Choroid plexus epithelial cell (primary cell): ENCODE data around the gene MED27.

Experiments used
- DNase-seq: peaks from one replicate; pipeline ENCODE4 v3.0.0-alpha.2; 2010; ENCODE audit warnings: low read depth
- H3K4me3 ChIP-seq: 2 replicates; pipeline ENCODE4 v1.5.1; 2011; ENCODE audit warnings: low read depth, mild to moderate bottlenecking, control low read depth, low read length, moderate library complexity
- CTCF ChIP-seq: conservative IDR thresholded peaks from 2 replicates; pipeline ENCODE4 v1.5.1; 2011; ENCODE audit warnings: low read depth, mild to moderate bottlenecking, control low read depth, inconsistent platforms, low read length, moderate library complexity

MED27 gene

GRCh38 chr9:131815970-131816873 is 263.4 kb downstream of the MED27 start:
- TF ChIP-seq CTCF = peak; percentile 3
- no peak overlapping the region for H3K4me3 ChIP-seq
- DNase-seq = peak; percentile 8

GRCh38 chr9:131814707-131815106 is 265.0 kb downstream of the MED27 start:
- DNase-seq = no peak
- no peak overlapping the region for H3K4me3 ChIP-seq
- no peak for TF ChIP-seq CTCF

- DNase-seq = peak; percentile 5
Measured at GRCh38 chr9:131813116-131813515, 266.6 kb downstream of the MED27 start.

GRCh38 chr9:131812116-131812790 is 267.4 kb downstream of the MED27 start:
- DNase-seq = no peak
- no peak overlapping the region for H3K4me3 ChIP-seq
- TF ChIP-seq CTCF = no peak

More at GRCh38 chr9:131813116-131813515, 266.6 kb downstream of the MED27 start:
- no peak for TF ChIP-seq CTCF
- H3K4me3 ChIP-seq = no peak overlapping the region

- no peak for TF ChIP-seq CTCF
- no peak for DNase-seq
- H3K4me3 ChIP-seq = no peak overlapping the region
Measured at GRCh38 chr9:131811405-131811804, 268.3 kb downstream of the MED27 start.

- DNase-seq = no peak
- TF ChIP-seq CTCF = no peak
- no peak overlapping the region for H3K4me3 ChIP-seq
Measured at GRCh38 chr9:131810351-131811170, 269.1 kb downstream of the MED27 start.
